ENCODE results near the gene PDE7B.
"Not testable (repeated sequence)": the region's sequence is repeated elsewhere in the genome, so short reads cannot be mapped to it uniquely, and the experiment has no call there.

The PDE7B gene

GRCh38 chr6:135842618-135843392 is 8.7 kb upstream of the PDE7B start:
- DNase-seq (ENCODE audit: low spot score), result no peak

GRCh38 chr6:135850882-135851281 is 619 bp upstream of the PDE7B start:
- DNase-seq (ENCODE audit: low spot score), result no peak

- DNase-seq (ENCODE audit: low spot score), result no peak
Measured at GRCh38 chr6:135852746-135853145, 1.2 kb downstream of the PDE7B start.

DNA sequence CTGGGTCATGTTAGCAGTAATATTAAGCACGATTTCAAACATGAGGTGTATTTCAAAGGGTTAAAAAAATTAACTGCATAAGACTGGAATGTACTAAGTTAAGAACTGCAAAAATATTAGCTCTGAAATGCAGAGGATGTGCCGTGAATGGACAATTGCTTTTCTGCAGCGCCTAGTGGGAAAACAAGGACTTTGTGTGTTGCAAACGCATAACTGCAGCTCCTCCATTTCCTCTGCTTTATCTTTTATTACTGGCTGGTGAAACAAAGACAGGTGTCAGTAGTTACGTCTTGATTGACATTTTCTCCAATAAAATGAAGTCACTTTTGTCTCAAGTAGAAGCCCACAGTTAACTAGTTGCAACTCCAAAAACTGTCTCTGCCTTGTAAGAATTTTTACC is 1.7 kb downstream of the PDE7B start:
- no peak for DNase-seq (ENCODE audit: low spot score)

GRCh38 chr6:135853986-135854385 is 2.5 kb downstream of the PDE7B start:
- no peak for DNase-seq (ENCODE audit: low spot score)

DNA sequence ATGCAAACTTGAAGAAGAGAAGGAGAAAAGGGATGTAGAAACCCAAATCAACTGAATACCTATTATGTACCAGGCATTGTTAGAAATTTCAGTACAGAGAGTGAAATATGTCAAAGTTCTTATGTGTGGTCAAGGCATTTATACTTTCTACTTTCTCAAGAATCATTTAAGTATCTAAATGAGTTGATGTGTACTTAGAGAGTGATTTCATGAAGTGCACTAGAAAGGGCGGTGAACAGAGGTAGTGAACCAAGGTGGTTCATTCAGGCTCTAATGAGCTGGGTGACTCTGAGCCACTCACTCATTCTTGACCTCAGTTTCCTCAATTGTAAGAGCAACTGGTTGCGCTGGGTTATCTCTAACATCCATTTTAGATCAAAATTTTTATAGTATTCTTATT is 3.3 kb downstream of the PDE7B start:
- DNase-seq (ENCODE audit: low spot score), result no peak

DNA sequence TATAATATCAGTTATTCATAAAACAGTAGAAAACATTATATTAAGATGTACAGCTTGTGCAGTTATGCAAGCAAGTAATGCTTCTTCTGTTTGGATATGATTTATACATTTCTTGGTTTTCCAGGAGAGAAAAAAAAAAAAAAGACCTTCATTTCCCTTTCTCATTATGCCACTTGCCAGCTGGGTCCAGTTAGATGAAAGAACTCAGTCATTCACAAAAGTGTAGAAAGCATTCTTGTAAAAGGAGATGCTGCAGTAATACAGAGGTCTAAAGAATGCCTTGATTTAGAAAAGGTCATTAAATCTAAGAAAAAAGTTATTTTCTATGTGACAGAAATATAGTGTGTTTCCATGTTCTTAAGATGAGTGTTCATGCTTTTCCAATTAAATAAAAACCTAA is 7.4 kb downstream of the PDE7B start:
- DNase-seq (ENCODE audit: low spot score), result no peak

GRCh38 chr6:135860361-135860760 is 8.9 kb downstream of the PDE7B start:
- DNase-seq (ENCODE audit: low spot score), result no peak

DNA sequence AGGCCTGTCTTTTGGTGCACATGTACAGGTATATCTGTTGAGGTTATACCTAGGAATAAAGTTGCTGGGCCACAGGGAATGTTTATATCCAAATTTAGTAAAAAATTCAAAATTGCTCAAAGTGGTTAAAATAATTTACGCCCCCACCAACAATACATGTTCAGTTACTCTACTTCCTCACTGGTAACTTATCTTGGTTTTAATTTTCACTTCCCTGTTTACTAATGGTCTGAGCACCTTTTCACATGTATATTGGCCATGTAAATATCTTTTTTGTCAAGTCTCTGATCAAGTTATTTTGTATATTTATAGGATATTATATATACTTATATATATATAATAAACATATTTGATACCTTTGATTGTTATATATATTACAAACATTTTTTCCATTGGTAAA is 9.7 kb downstream of the PDE7B start:
- peak; percentile 18 for DNase-seq (ENCODE audit: low spot score)

DNA sequence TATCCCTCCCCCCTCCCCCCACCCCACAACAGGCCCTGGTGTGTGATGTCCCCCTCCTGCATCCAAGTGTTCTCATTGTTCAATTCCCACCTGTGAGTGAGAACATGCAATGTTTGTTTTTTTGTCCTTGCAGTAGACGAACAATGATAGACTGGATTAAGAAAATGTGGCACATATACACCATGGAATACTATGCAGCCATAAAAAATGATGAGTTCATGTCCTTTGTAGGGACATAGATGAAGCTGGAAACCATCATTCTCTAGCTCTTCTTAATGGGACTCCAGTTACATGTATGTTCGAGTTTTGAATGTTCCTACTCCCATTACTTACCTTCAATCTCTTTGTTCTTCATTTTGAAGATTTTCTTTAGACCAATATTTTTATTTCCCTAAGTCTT is 13.4 kb downstream of the PDE7B start:
- not testable (repeated sequence) for DNase-seq (ENCODE audit: low spot score)

- no peak for DNase-seq (ENCODE audit: low spot score)
Measured at GRCh38 chr6:135866445-135867123, 15.1 kb downstream of the PDE7B start.

GRCh38 chr6:135867332-135867731 is 15.8 kb downstream of the PDE7B start:
- DNase-seq (ENCODE audit: low spot score), result no peak

GRCh38 chr6:135869857-135870256 is 18.4 kb downstream of the PDE7B start:
- no peak for DNase-seq (ENCODE audit: low spot score)

DNA sequence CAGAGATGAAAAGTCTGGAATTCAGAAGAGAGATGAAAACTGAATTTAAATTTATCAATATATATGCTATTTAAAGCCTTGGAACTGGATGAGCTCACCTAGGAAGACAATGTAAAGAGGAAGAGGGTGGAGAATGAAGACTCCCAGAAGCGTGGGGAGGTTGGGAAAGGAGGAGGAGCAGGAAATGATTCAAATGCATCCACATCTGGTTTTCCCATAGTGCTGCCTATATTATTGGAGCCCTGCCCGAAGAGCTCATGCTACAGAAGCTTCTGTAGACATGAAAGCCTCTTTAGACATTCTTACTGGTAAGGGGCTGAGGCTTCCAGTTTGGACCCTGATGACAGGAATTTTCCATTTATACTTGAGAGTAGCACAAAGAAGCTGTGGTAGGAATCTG is 19.2 kb downstream of the PDE7B start:
- no peak for DNase-seq (ENCODE audit: low spot score)

DNA sequence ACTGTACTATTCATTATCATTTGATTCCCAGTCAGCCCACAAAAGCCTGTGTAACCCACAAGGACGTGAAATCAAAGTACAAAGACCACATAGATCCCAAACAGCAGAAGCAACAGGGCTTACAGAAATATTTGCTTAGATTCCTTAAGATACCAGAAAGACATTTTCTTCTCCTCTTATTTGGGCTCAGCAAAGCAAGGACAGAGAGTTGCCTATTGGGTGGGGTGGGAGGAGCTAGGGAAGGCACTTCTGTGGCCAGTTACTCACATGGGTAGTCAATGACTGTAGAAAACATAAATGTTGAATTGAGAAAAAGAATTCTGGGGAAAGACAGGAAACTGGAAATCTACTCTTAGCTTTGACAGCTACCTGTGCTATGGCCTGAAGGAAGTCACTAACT is 19.8 kb downstream of the PDE7B start:
- DNase-seq (ENCODE audit: low spot score), result no peak

DNA sequence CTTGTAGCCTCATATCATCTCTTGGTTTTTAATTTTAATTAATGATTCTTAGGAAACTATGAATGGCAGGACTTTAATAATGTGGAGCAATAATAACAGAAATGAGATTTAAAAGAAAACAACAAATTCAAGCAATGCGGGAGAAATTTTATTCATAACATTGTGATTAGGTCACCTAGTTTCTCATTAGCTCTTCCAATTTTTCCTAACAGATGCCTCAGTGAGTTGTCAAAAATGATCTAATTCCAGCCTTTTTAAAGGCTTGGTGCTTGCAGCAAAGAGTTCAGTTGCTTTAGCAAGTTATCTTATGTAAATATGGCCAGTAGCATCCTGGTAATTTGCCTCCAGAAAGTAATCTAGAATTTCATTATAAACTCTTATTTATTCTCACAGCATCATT is 20.4 kb downstream of the PDE7B start:
- DNase-seq (ENCODE audit: low spot score), result no peak

GRCh38 chr6:135875446-135875845 is 23.9 kb downstream of the PDE7B start:
- DNase-seq (ENCODE audit: low spot score), result no peak

DNA sequence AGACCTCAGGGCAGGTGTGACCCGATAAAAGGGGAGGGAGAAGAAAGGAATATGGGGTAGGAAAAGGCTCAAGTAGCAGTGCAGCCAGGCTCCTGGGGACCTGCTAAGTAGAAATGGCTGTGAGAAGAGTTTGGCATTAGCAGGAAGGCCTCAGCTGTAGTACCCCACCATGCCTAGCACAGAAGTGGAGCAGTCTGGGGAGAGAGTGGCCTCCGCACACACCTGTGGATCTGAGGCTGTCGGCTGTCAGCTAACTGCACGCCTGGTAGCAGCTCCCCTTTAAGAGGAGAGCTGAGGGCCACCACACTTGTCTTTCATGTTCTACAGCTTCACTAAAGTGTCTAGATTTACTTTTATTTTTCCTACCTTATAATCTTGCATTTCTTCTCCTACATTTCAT is 24.6 kb downstream of the PDE7B start:
- DNase-seq (ENCODE audit: low spot score), result no peak

DNA sequence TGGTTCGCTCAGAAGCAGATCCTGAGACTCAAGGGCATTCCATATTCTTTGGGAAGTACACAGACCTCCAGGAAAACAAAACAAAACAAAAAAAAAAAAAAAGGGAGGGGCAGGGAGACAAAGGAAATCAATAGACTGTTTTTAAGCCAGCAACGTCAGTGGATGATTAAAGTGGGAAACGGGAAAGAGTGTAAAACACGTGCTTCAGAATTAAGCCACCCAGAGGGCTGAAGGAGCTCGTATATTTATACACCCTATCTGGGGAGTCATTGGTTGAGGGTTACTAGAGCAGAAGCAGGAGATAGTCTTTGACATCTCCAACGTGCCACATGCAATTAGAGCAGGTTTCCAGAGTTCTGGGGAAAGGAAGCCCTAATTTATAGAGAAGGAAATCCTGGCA is 26.2 kb downstream of the PDE7B start:
- no peak for DNase-seq (ENCODE audit: low spot score)

GRCh38 chr6:135880066-135880972 is 28.8 kb downstream of the PDE7B start:
- peak; percentile 46 for DNase-seq (ENCODE audit: low spot score)

DNA sequence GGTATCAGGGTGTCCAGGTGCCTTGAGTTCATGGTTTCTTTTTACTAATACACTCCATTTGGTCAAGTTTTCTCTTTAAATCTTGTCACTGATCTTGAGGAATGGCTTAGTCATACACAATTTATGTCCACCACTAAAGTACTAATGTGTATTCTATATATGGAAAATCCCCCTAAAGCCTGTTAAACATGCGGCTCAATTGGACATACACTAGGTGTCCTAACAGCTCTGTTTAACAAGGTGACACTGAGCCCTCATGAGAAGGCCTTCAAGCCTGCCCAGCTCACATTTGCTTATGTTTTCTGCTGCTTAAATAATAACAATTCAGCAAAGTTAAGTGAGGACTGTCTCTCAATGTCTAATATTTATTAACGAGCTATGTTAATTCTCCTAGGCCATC is 31.5 kb downstream of the PDE7B start:
- no peak for DNase-seq (ENCODE audit: low spot score)

- no peak for DNase-seq (ENCODE audit: low spot score)
Measured at GRCh38 chr6:135883536-135883935, 32.0 kb downstream of the PDE7B start.

DNA sequence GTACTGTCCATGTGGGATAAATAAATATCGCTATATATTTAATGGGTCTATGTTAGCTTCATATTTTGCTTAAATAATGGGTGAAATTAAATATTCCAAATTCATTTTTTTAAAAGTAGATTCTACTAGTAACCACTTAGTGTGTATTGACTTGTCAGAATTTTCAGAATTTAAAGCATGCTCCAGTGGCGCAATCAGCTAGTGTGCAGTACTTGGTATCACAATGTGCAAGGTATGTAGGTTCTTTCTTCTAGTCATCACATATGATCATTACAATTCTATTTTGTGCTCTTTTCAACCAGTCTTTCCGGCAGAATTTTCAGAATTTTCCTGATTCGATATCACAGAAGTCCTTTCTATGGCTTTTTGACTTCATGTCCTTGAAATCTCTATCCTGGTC is 32.6 kb downstream of the PDE7B start:
- DNase-seq (ENCODE audit: low spot score), result no peak

Data from germinal center (tissue), 1 donor.